CD4-positive, alpha-beta T cell treated with Interleukin-4 for 1 hour (primary cell): ENCODE data around the gene N4BP2L1.
"Not testable (repeated sequence)": the region's sequence is repeated elsewhere in the genome, so short reads cannot be mapped to it uniquely, and the experiment has no call there.

Experiments
- DNase-seq, 2 donors: peaks; one replicate each; pipeline ENCODE4 v3.0.0-alpha.2; 2020 to 2022

Gene N4BP2L1

GRCh38 chr13:32390048-32390447, 37.9 kb downstream of the N4BP2L1 start:
- peak in 1 of 2 donors; percentile 43 for DNase-seq

GRCh38 chr13:32385410-32385809, 42.5 kb downstream of the N4BP2L1 start:
- DNase-seq: no peak

- no peak for DNase-seq
Observed at GRCh38 chr13:32384702-32385101, 43.2 kb downstream of the N4BP2L1 start.

GRCh38 chr13:32383836-32384618, 43.9 kb downstream of the N4BP2L1 start:
- DNase-seq: no peak

DNA sequence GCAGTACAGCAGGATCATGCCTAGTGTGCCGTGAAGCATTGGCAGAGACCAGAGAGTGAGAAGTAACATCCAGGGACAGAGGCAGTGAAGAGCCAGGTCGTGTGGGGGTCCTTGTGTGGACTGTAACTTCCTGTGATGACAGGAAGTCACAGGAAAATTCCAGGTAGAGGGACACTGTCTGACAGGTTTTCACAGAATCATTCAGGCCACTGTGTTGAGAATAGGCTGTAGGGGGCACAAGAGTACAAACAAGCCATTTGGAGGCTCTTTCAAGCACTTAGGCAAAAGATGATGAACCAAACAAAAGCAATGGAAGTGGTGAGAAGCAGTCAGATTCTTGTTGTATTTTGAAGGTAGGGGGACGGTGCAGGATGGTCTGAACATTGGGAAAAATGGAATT, 46.4 kb downstream of the N4BP2L1 start:
- DNase-seq: peak in 1 of 2 donors; percentile 57

DNA sequence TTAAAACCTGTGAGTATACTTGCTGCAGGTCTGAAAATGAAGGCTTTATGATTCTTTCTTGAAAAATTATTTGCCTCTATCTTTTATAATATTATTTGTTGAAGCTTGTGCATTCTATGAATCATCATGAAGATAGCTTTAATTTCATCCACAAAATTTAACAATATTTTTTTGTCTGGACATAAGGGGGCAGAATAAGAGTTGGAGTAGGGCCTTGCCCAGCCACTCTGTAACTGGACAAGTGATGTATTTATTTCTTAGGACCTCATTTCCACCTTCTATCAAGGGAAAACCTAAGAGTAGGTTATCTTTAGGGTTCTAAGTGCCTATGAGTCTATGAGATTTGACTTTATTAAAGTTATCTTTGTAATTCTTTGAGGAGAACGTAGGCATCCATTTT, 49.9 kb downstream of the N4BP2L1 start:
- DNase-seq: no peak

- no peak for DNase-seq
Observed at GRCh38 chr13:32376642-32377415, 51.1 kb downstream of the N4BP2L1 start.

DNA sequence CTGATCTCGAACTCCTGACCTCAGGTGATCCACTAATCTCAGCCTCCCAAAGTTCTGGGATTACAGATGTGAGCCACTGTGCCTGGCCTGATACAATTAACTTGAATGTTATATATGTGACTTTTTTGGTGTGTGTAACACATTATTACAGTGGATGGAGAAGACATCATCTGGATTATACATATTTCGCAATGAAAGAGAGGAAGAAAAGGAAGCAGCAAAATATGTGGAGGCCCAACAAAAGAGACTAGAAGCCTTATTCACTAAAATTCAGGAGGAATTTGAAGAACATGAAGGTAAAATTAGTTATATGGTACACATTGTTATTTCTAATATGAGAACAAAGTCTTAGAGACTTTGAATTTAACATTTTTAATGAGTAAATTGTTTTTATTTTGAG, 57.1 kb downstream of the N4BP2L1 start:
- DNase-seq: no peak

DNA sequence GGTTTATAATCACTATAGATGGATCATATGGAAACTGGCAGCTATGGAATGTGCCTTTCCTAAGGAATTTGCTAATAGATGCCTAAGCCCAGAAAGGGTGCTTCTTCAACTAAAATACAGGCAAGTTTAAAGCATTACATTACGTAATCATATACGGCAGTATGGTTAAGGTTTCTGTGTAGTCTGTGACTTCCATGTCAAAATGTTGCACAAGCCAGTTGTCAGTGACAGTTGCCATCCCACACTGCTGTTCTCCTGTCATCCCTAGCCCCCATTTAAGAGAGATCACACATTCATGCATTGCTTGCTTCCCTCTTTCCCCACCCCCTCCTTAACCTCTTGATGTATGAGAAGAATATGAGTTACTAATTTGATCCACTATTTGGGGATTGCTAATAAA, 65.4 kb downstream of the N4BP2L1 start:
- no peak for DNase-seq

DNA sequence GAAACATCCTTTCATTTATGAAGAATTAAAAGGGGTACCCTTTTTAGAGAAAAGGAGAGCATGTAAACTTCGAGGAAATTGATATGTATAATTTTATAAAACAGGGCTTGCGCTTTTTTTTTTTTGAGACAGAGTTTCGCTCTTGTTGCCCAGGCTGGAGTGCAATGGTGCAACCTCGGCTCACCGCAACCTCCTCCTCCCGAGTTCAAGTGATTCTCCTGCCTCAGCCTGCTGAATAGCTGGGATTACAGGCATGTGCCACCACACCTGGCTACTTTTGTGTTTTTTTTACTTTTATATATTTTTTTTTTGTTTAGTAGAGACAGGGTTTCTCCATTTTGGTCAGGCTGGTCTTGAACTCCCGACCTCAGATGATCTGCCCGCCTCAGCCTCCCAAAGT, 72.0 kb downstream of the N4BP2L1 start:
- DNase-seq: not testable (repeated sequence)

DNA sequence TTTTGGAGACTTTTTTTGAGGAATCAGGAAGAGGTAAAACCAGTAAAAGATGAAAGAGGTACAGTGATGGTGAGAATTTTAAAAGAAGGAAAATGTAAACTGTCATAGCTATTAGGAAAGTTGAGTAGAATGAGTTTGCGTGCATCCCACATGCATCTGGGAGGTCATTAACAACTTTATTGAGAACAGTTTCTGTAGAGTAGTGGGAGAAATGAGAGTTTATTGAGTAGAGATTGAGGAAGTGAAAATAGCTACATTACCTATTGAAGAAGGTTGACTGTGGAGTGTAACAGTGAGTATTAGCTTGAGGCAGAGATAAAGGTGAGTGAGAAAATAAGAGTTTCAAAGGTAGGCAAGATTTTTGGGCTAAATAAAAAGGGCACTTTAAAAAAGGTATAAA, 73.9 kb downstream of the N4BP2L1 start:
- DNase-seq: no peak

- DNase-seq: not testable (repeated sequence)
Observed at GRCh38 chr13:32350839-32351441, 77.0 kb downstream of the N4BP2L1 start.
